ENCODE data around the gene EYS. TPM values are rescaled to one million over a fixed set of nuclear protein-coding genes. Genes with fewer than 3 reads are reported as not detected.

Gene EYS
- total RNA-seq, 3 donors from 2014 or later = 1.3 to 2.9 TPM; not detected in 1

DNA sequence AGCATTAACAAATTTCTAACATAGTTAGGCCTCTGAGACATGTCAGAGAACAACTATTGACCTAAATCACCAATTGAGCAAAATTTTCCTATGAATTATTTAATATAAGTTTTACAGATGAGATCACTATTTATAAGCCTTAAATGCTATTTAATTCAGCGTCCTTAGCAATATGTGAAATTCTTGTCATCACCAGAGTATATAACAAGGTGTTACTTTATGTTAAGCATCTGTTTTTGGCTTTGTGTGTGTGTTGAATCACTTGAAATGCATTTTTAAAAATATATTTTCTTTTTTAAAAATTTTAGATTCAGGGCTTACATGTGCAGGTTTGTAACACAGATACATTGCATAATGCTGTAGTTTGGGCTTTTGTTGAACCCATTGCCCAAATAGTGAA, 794.1 kb downstream of the EYS start:
- Histone ChIP-seq H3K27ac (no peak overlapping the region), H3K9me3 (no peaks in the 10 kb centered on the region)
- intact Hi-C loops (cut with DNase I; ENCODE audit: low total_unique reads) = no loop called here

GRCh38 chr6:64908104-64908503, 798.9 kb downstream of the EYS start:
- Histone ChIP-seq H3K4me1 (no peaks in the 10 kb centered on the region), H3K27ac (no peak overlapping the region), H3K4me3 (no peak overlapping the region), H3K9me3 (no peaks in the 10 kb centered on the region), H3K36me3 (no peaks in the 10 kb centered on the region), H3K27me3 (no peaks in the 10 kb centered on the region)
- intact Hi-C loops (cut with DNase I; ENCODE audit: low total_unique reads) = no loop called here
- TF ChIP-seq, protein P1, sequence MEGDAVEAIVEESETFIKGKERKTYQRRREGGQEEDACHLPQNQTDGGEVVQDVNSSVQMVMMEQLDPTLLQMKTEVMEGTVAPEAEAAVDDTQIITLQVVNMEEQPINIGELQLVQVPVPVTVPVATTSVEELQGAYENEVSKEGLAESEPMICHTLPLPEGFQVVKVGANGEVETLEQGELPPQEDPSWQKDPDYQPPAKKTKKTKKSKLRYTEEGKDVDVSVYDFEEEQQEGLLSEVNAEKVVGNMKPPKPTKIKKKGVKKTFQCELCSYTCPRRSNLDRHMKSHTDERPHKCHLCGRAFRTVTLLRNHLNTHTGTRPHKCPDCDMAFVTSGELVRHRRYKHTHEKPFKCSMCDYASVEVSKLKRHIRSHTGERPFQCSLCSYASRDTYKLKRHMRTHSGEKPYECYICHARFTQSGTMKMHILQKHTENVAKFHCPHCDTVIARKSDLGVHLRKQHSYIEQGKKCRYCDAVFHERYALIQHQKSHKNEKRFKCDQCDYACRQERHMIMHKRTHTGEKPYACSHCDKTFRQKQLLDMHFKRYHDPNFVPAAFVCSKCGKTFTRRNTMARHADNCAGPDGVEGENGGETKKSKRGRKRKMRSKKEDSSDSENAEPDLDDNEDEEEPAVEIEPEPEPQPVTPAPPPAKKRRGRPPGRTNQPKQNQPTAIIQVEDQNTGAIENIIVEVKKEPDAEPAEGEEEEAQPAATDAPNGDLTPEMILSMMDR (IDR thresholded peaks at IDR 0.05) = no peak
- no peak for TF ChIP-seq POLR2A (IDR thresholded peaks at IDR 0.05)
- DNase-seq (ENCODE audit: low spot score in 2 of 2) = no peak

More for the DNA sequence above, 794.1 kb downstream of the EYS start:
- Histone ChIP-seq H3K4me3 (no peak overlapping the region), H3K36me3 (no peaks in the 10 kb centered on the region), H3K27me3 (no peaks in the 10 kb centered on the region), H3K4me1 (no peaks in the 10 kb centered on the region)
- TF ChIP-seq POLR2A (IDR thresholded peaks at IDR 0.05) (no peak), POLR2AphosphoS5 (IDR thresholded peaks at IDR 0.05) (no peak)
- TF ChIP-seq, protein P1 (IDR thresholded peaks at IDR 0.05) = no peak
- no peak for DNase-seq (ENCODE audit: low spot score in 2 of 2)

DNA sequence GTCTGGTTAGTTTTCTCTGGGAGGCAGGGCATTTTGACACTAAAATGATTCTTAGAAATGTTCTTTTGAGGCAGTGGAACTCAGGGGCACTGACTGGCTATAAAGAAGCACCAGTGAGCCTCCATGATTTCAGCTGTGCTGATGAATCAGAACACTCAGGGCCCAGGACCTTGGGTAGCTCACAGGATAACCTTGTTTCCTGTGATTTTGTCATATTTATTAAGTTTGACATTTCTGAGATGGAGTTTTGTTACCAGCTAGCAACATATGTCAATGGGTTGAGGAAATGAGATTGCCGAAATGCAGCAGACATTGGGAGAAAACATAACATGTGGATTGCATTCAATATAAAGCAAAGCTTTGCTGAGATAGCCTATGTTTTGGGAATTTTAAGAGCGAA, 802.4 kb downstream of the EYS start:
- Histone ChIP-seq H3K27me3 (no peaks in the 10 kb centered on the region), H3K4me1 (no peaks in the 10 kb centered on the region), H3K4me3 (no peak overlapping the region), H3K36me3 (no peaks in the 10 kb centered on the region), H3K9me3 (no peaks in the 10 kb centered on the region), H3K27ac (no peak overlapping the region)
- no peak for DNase-seq (ENCODE audit: low spot score in 2 of 2)
- intact Hi-C loops (cut with DNase I; ENCODE audit: low total_unique reads) = no loop called here
- no peak for TF ChIP-seq POLR2A (IDR thresholded peaks at IDR 0.05)
- TF ChIP-seq, protein P1 (IDR thresholded peaks at IDR 0.05) = no peak
- no peak for TF ChIP-seq POLR2AphosphoS5 (IDR thresholded peaks at IDR 0.05)

- H3K36me3 ChIP-seq = no peaks in the 10 kb centered on the region
- intact Hi-C loops (cut with DNase I; ENCODE audit: low total_unique reads) = no loop called here
- no peaks in the 10 kb centered on the region for H3K4me1 ChIP-seq
- no peaks in the 10 kb centered on the region for H3K9me3 ChIP-seq
- H3K4me3 ChIP-seq = no peak overlapping the region
- TF ChIP-seq, protein P1 (IDR thresholded peaks at IDR 0.05) = no peak
- TF ChIP-seq POLR2AphosphoS5 (IDR thresholded peaks at IDR 0.05) (no peak), POLR2A (IDR thresholded peaks at IDR 0.05) (no peak)
- no peak overlapping the region for H3K27ac ChIP-seq
- no peaks in the 10 kb centered on the region for H3K27me3 ChIP-seq
- DNase-seq (ENCODE audit: low spot score in 2 of 2) = no peak
These were observed 804.4 kb downstream of the EYS start for GRCh38 chr6:64902596-64902995.

DNA sequence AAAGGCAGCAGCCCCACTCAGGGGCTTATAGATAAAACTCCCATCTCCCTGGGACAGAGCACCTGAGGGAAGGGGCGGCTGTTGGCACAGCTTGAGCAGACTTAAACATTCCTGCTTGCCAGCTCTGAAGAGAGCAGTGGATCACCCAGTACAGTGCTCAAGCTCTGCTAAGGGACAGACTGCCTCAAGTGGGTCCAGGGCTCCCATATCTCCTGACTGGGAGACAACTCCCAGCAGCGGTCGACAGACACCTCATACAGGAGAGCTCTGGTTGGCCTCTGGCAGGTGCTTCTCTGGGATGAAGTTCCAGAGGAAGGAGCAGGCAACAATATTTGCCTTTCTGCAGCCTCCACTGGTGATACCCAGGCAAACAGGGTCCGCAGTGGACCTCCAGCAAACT, 810.1 kb downstream of the EYS start:
- intact Hi-C loops (cut with DNase I; ENCODE audit: low total_unique reads) = no loop called here
- DNase-seq (ENCODE audit: low spot score in 2 of 2) = no peak
- no peaks in the 10 kb centered on the region for H3K27me3 ChIP-seq

More for the DNA sequence above, 810.1 kb downstream of the EYS start:
- Histone ChIP-seq H3K4me3 (no peak overlapping the region), H3K9me3 (no peaks in the 10 kb centered on the region), H3K36me3 (no peaks in the 10 kb centered on the region), H3K27ac (no peak overlapping the region), H3K4me1 (no peaks in the 10 kb centered on the region)
- TF ChIP-seq POLR2AphosphoS5 (IDR thresholded peaks at IDR 0.05) = no peak
- TF ChIP-seq POLR2A (IDR thresholded peaks at IDR 0.05) = no peak
- TF ChIP-seq, protein P1 (IDR thresholded peaks at IDR 0.05) = no peak

Data from breast epithelium (tissue), 4 donors.